WTC11 (cell line): Measurements from ENCODE around the gene GJA4. TPM values are rescaled to one million over a fixed set of nuclear protein-coding genes. Genes with fewer than 3 reads are reported as not detected.

Experiments
- ATAC-seq: fragments of 200-7000 bp; cut with Tn5 transposase; 2 replicates; pipeline ENCODE4 v1.10.0; 2021; ENCODE audit warnings: mild to moderate bottlenecking, moderate library complexity
- CTCF ChIA-PET: fragments of 300-600 bp; sonication (Branson Sonifier 250); formaldehyde crosslinking; loops from one replicate; lab custom pipeline; 2021; ENCODE audit warnings: antibody characterized with exemption; lab: Charles Lee
- POLR2A ChIA-PET: fragments of 350-600 bp; sonication (Branson Sonifier 250); formaldehyde crosslinking; loops from one replicate; lab custom pipeline; 2021; ENCODE audit warnings: antibody characterized with exemption; lab: Charles Lee
- DNase-seq: peaks from one replicate; pipeline ENCODE4 v3.0.0; 2021; ENCODE audit warnings: low spot score
- H3K27ac Mint-ChIP-seq: 2 replicates; pipeline ENCODE4 v1.8.0; 2021; ENCODE audit warnings: mixed read lengths
- H3K27me3 Mint-ChIP-seq: 2 replicates; pipeline ENCODE4 v1.8.0; 2021; ENCODE audit warnings: low read depth, mild to moderate bottlenecking, moderate library complexity, mixed read lengths
- H3K36me3 Mint-ChIP-seq: 2 replicates; pipeline ENCODE4 v1.8.0; 2021; ENCODE audit warnings: mixed read lengths
- H3K4me1 Mint-ChIP-seq: 2 replicates; pipeline ENCODE4 v1.8.0; 2022; ENCODE audit warnings: mixed read lengths
- H3K4me3 Mint-ChIP-seq: 2 replicates; pipeline ENCODE4 v1.8.0; 2021; ENCODE audit warnings: mild to moderate bottlenecking, moderate library complexity, mixed read lengths
- H3K9me3 Mint-ChIP-seq: 2 replicates; pipeline ENCODE4 v1.8.0; 2021; ENCODE audit warnings: mixed read lengths
- GABPB1 ChIP-seq: sonication (generic); formaldehyde crosslinking; IDR thresholded peaks from 2 replicates; pipeline ENCODE4 v1.8.1; 2023; ENCODE audit warnings: mild to moderate bottlenecking, missing genetic modification reagents
- GRHL2 ChIP-seq: fragments of 250-450 bp; sonication (Bioruptor Pico); IDR thresholded peaks from 2 replicates; pipeline ENCODE4 v1.8.0; 2022; ENCODE audit warnings: mild to moderate bottlenecking, moderate library complexity; ENCODE audit not compliant: insufficient replicate concordance, severe bottlenecking
- GTF2I ChIP-seq: fragments of 250-450 bp; sonication (Bioruptor Pico); conservative IDR thresholded peaks from 2 replicates; pipeline ENCODE4 v1.4.0; 2021; ENCODE audit warnings: mild to moderate bottlenecking
- HMGA2 ChIP-seq: fragments of 250-450 bp; sonication (Bioruptor Pico); IDR thresholded peaks from 2 replicates; pipeline ENCODE4 v1.4.0; 2021; ENCODE audit warnings: mild to moderate bottlenecking, moderate library complexity
- JAZF1 ChIP-seq: fragments of 250-450 bp; sonication (Bioruptor Pico); IDR thresholded peaks from 2 replicates; pipeline ENCODE4 v1.9.0; 2021; ENCODE audit warnings: moderate library complexity, mild to moderate bottlenecking, inconsistent platforms
- NR3C1 ChIP-seq: sonication (generic); formaldehyde crosslinking; conservative IDR thresholded peaks from 2 replicates; pipeline ENCODE4 v1.8.1; 2023; ENCODE audit warnings: low read depth, mild to moderate bottlenecking, missing genetic modification reagents
- OVOL2 ChIP-seq: fragments of 250-450 bp; sonication (Bioruptor Pico); IDR thresholded peaks from 2 replicates; pipeline ENCODE4 v1.9.0; 2021; ENCODE audit warnings: mild to moderate bottlenecking, borderline replicate concordance
- SMAD3 ChIP-seq: sonication (generic); formaldehyde crosslinking; IDR thresholded peaks from 2 replicates; pipeline ENCODE4 v1.8.0; 2022; ENCODE audit warnings: missing genetic modification reagents, mild to moderate bottlenecking, borderline replicate concordance
- SOX15 ChIP-seq: fragments of 250-450 bp; sonication (Bioruptor Pico); IDR thresholded peaks from 2 replicates; pipeline ENCODE4 v1.9.0; 2021; ENCODE audit warnings: mild to moderate bottlenecking
- TP53 ChIP-seq: sonication (generic); formaldehyde crosslinking; IDR thresholded peaks from 2 replicates; pipeline ENCODE4 v1.8.1; 2023; ENCODE audit warnings: mild to moderate bottlenecking, missing genetic modification reagents
- total RNA-seq: library from RNA; stranded (reverse); gene quantifications from 3 replicates; pipeline ENCODE4 v1.2.3, GENCODE V29; 2021
- TF ChIP-seq, protein P1 (sequence below): sonication (generic); formaldehyde crosslinking; IDR thresholded peaks from 2 replicates; pipeline ENCODE4 v1.8.1; 2022; ENCODE audit warnings: mild to moderate bottlenecking, missing genetic modification reagents, moderate library complexity, borderline replicate concordance
- TF ChIP-seq, protein P2 (sequence below): fragments of 250-450 bp; sonication (Bioruptor Pico); IDR thresholded peaks from 2 replicates; pipeline ENCODE4 v1.8.0; 2021; ENCODE audit warnings: mild to moderate bottlenecking
- TF ChIP-seq, protein P3 (sequence below): sonication (generic); formaldehyde crosslinking; IDR thresholded peaks from 2 replicates; pipeline ENCODE4 v1.8.0; 2022; ENCODE audit warnings: mild to moderate bottlenecking, missing genetic modification reagents
- TF ChIP-seq, protein P4 (sequence below): fragments of 250-450 bp; sonication (Bioruptor Pico); IDR thresholded peaks from 2 replicates; pipeline ENCODE4 v1.9.0; 2021; ENCODE audit warnings: mild to moderate bottlenecking
- TF ChIP-seq, protein P5 (sequence below): sonication (generic); formaldehyde crosslinking; IDR thresholded peaks from 2 replicates; pipeline ENCODE4 v1.8.0; 2023; ENCODE audit warnings: mild to moderate bottlenecking, missing genetic modification reagents
- TF ChIP-seq, protein P6 (sequence below): sonication (generic); formaldehyde crosslinking; IDR thresholded peaks from 2 replicates; pipeline ENCODE4 v1.8.0; 2023; ENCODE audit warnings: missing genetic modification reagents

GJA4 gene
- total RNA-seq, 1 experiment from 2014 or later: 1.0 TPM

DNA sequence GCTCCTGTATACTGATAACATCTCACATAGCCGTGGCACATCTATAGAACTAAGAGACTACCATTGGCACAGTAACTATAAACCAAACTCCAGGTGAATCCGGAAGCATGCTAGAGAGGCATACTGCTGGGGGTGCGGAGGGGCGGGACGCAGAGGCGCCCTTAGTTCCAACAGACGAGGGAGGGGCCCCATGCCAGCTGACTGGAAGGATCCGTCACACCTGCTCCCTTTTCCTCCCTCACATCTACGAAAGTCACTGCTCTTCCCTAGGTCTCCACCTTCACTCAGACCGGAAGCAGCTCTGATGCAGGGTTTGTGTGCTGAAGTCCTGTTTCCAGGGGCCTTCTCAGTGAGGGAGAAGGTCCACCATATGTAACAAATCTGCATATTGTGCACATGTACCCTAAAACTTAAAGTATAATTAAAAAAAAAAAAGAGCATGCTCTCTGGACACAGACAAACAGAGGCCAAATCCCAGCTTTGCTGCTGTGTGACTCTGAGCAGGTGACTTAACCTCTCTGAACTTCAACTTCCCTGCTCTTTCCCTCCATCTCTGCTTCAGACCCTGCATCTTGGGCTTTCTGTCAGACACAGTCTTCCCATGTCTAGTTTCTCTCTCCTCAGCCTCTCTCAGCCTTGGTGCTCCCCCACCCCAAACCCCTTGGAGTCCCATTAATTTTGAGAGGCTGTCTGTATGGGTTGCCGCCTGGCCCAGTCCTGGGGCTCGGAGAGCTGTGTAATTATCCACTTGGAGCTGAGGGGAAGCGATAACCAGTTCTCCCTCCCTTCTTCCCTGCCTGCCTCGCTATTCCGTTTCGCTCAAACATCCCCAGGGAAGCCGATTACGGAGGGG is 45.8 kb upstream of the GJA4 start:
- H3K36me3 Mint-ChIP-seq: no peaks in the 10 kb centered on the region
- peaks cover 6% of the 10 kb centered on the region for H3K27me3 Mint-ChIP-seq
- TF ChIP-seq NR3C1 (no peak), GTF2I (CRISPR knock-in tag) (no peak), JAZF1 (CRISPR knock-in tag) (no peak), GABPB1 (CRISPR knock-in tag) (no peak), HMGA2 (CRISPR knock-in tag) (no peak)
- TF ChIP-seq, protein P1, sequence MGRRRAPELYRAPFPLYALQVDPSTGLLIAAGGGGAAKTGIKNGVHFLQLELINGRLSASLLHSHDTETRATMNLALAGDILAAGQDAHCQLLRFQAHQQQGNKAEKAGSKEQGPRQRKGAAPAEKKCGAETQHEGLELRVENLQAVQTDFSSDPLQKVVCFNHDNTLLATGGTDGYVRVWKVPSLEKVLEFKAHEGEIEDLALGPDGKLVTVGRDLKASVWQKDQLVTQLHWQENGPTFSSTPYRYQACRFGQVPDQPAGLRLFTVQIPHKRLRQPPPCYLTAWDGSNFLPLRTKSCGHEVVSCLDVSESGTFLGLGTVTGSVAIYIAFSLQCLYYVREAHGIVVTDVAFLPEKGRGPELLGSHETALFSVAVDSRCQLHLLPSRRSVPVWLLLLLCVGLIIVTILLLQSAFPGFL (CRISPR knock-in tag): no peak
- TF ChIP-seq, protein P2, sequence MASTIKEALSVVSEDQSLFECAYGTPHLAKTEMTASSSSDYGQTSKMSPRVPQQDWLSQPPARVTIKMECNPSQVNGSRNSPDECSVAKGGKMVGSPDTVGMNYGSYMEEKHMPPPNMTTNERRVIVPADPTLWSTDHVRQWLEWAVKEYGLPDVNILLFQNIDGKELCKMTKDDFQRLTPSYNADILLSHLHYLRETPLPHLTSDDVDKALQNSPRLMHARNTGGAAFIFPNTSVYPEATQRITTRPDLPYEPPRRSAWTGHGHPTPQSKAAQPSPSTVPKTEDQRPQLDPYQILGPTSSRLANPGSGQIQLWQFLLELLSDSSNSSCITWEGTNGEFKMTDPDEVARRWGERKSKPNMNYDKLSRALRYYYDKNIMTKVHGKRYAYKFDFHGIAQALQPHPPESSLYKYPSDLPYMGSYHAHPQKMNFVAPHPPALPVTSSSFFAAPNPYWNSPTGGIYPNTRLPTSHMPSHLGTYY (CRISPR knock-in tag): no peak
- TF ChIP-seq, protein P3, sequence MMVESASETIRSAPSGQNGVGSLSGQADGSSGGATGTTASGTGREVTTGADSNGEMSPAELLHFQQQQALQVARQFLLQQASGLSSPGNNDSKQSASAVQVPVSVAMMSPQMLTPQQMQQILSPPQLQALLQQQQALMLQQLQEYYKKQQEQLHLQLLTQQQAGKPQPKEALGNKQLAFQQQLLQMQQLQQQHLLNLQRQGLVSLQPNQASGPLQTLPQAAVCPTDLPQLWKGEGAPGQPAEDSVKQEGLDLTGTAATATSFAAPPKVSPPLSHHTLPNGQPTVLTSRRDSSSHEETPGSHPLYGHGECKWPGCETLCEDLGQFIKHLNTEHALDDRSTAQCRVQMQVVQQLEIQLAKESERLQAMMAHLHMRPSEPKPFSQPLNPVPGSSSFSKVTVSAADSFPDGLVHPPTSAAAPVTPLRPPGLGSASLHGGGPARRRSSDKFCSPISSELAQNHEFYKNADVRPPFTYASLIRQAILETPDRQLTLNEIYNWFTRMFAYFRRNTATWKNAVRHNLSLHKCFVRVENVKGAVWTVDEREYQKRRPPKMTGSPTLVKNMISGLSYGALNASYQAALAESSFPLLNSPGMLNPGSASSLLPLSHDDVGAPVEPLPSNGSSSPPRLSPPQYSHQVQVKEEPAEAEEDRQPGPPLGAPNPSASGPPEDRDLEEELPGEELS (CRISPR knock-in tag): no peak
- TF ChIP-seq, protein P4, sequence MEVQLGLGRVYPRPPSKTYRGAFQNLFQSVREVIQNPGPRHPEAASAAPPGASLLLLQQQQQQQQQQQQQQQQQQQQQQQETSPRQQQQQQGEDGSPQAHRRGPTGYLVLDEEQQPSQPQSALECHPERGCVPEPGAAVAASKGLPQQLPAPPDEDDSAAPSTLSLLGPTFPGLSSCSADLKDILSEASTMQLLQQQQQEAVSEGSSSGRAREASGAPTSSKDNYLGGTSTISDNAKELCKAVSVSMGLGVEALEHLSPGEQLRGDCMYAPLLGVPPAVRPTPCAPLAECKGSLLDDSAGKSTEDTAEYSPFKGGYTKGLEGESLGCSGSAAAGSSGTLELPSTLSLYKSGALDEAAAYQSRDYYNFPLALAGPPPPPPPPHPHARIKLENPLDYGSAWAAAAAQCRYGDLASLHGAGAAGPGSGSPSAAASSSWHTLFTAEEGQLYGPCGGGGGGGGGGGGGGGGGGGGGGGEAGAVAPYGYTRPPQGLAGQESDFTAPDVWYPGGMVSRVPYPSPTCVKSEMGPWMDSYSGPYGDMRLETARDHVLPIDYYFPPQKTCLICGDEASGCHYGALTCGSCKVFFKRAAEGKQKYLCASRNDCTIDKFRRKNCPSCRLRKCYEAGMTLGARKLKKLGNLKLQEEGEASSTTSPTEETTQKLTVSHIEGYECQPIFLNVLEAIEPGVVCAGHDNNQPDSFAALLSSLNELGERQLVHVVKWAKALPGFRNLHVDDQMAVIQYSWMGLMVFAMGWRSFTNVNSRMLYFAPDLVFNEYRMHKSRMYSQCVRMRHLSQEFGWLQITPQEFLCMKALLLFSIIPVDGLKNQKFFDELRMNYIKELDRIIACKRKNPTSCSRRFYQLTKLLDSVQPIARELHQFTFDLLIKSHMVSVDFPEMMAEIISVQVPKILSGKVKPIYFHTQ: no peak
- TF ChIP-seq, all 79 proteins: peak for 0
- no peak for DNase-seq
- CTCF ChIA-PET: no interaction called here
- H3K4me1 Mint-ChIP-seq: peaks cover 15% of the 10 kb centered on the region
- POLR2A ChIA-PET: no interaction called here
- no peak overlapping the region for H3K27ac Mint-ChIP-seq
- ATAC-seq: no peak
- no peak overlapping the region for H3K4me3 Mint-ChIP-seq
- no peaks in the 10 kb centered on the region for H3K9me3 Mint-ChIP-seq

DNA sequence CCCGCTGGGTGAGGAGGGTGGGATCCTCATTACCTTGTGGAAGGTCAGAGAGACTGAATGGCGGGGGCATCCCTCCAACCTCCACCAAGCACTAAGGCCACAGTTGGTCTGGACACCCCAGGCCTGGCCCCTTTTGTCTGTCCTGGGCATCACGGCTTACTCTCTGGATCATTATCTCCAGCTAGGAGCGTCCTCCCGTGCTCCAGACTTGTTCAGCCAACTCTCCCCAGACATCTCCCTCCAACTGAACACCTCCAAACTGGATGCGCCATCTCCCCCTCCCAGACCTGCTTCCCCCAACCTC is 45.2 kb upstream of the GJA4 start:
- Mint-ChIP-seq H3K9me3 (no peaks in the 10 kb centered on the region), H3K27me3 (peaks cover under 1% of the 10 kb centered on the region), H3K27ac (no peak overlapping the region), H3K4me1 (peaks cover 15% of the 10 kb centered on the region), H3K4me3 (no peak overlapping the region), H3K36me3 (no peaks in the 10 kb centered on the region)
- TF ChIP-seq SOX15: no peak
- TF ChIP-seq, protein P5, sequence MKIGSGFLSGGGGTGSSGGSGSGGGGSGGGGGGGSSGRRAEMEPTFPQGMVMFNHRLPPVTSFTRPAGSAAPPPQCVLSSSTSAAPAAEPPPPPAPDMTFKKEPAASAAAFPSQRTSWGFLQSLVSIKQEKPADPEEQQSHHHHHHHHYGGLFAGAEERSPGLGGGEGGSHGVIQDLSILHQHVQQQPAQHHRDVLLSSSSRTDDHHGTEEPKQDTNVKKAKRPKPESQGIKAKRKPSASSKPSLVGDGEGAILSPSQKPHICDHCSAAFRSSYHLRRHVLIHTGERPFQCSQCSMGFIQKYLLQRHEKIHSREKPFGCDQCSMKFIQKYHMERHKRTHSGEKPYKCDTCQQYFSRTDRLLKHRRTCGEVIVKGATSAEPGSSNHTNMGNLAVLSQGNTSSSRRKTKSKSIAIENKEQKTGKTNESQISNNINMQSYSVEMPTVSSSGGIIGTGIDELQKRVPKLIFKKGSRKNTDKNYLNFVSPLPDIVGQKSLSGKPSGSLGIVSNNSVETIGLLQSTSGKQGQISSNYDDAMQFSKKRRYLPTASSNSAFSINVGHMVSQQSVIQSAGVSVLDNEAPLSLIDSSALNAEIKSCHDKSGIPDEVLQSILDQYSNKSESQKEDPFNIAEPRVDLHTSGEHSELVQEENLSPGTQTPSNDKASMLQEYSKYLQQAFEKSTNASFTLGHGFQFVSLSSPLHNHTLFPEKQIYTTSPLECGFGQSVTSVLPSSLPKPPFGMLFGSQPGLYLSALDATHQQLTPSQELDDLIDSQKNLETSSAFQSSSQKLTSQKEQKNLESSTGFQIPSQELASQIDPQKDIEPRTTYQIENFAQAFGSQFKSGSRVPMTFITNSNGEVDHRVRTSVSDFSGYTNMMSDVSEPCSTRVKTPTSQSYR (CRISPR knock-in tag): no peak
- no peak for TF ChIP-seq SMAD3 (CRISPR knock-in tag)
- TF ChIP-seq, protein P3 (CRISPR knock-in tag): no peak
- no peak for TF ChIP-seq TP53
- TF ChIP-seq, protein P6, sequence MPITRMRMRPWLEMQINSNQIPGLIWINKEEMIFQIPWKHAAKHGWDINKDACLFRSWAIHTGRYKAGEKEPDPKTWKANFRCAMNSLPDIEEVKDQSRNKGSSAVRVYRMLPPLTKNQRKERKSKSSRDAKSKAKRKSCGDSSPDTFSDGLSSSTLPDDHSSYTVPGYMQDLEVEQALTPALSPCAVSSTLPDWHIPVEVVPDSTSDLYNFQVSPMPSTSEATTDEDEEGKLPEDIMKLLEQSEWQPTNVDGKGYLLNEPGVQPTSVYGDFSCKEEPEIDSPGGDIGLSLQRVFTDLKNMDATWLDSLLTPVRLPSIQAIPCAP (CRISPR knock-in tag): no peak
- TF ChIP-seq GRHL2 (CRISPR knock-in tag): no peak
- TF ChIP-seq OVOL2: no peak
- ChIA-PET CTCF (no interaction called here), POLR2A (no interaction called here)
- no peak for DNase-seq
- ATAC-seq: no peak
